HG03342 (cell line): Measurements from ENCODE around the gene PTBP1.
A peak's percentile ranks its signal among the peaks of the same experiment; 100 is the strongest.

Source experiments
- ATAC-seq: cut with Tn5 transposase; IDR thresholded peaks from one replicate; pipeline ENCODE4 v1.9.1; 2021; ENCODE audit warnings: mild to moderate bottlenecking, moderate library complexity; ENCODE audit not compliant: unreplicated experiment

The PTBP1 gene

GRCh38 chr19:796692-797527 is at the start of gene PTBP1:
Gene PTBP1 (plus strand): TSS chr19:797452. CDS start chr19:797498, 46 bp downstream.
- peak; percentile 77 for ATAC-seq

GRCh38 chr19:748274-748598 is 49.0 kb upstream of the PTBP1 start:
- ATAC-seq = no peak

- no peak for ATAC-seq
These were observed 47.4 kb upstream of the PTBP1 start for GRCh38 chr19:749811-750210.

- no peak for ATAC-seq
These were observed 46.4 kb upstream of the PTBP1 start, which contains the start of gene MISP for GRCh38 chr19:750640-751423. Gene MISP (plus strand): TSS chr19:751112. CDS start chr19:756947, 5,835 bp downstream.

GRCh38 chr19:751501-752341 is 45.5 kb upstream of the PTBP1 start:
- no peak for ATAC-seq

GRCh38 chr19:752652-753517 is 44.4 kb upstream of the PTBP1 start:
- ATAC-seq = no peak

DNA sequence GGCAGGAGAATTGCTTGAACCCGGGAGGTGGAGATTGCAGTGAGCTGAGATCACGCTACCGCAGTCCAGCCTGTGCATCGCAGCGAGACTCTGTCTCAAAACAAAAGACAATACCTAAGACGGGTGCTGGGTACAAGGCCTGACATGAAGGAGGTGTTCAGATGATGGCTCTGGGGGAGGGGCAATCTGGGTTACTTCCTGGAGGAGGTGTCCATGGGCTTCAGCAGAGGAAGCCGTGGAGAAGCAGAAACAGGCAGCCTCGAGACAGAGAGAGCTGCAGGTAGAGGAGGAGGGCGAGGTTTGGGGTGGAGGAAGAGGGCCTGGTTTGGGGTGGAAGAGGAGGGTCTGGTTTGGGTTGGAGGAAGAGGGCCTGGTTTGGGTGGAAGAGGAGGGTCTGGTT is 42.7 kb upstream of the PTBP1 start:
- no peak for ATAC-seq

- ATAC-seq = no peak
These were observed 42.2 kb upstream of the PTBP1 start for GRCh38 chr19:755063-755462.

- no peak for ATAC-seq
These were observed 41.0 kb upstream of the PTBP1 start for GRCh38 chr19:756236-756635.

DNA sequence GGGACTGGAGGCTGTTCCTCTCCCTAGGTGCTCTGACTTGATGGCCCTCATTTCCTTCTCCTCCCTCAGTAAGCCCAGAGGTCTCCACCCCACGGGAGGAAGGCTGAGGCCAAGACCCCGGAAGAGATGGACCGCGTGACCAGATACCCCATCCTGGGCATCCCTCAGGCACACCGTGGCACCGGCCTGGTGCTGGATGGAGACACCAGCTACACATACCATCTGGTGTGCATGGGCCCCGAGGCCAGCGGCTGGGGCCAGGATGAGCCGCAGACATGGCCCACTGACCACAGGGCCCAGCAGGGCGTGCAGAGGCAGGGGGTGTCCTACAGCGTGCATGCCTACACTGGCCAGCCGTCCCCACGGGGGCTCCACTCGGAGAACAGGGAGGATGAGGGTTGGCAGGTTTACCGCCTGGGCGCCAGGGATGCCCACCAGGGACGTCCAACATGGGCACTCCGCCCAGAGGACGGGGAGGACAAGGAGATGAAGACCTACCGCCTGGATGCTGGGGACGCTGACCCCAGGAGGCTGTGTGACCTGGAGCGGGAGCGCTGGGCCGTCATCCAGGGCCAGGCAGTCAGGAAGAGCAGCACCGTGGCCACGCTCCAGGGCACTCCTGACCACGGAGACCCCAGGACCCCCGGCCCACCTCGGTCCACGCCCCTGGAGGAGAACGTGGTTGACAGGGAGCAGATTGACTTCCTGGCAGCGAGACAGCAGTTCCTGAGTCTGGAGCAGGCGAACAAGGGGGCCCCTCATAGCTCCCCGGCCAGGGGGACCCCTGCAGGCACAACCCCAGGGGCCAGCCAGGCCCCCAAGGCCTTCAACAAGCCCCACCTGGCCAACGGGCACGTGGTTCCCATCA is 40.2 kb upstream of the PTBP1 start:
- no peak for ATAC-seq

- ATAC-seq = no peak
These were observed 39.2 kb upstream of the PTBP1 start for GRCh38 chr19:757811-758668.

- ATAC-seq = no peak
These were observed 34.1 kb upstream of the PTBP1 start for GRCh38 chr19:763181-763580.

DNA sequence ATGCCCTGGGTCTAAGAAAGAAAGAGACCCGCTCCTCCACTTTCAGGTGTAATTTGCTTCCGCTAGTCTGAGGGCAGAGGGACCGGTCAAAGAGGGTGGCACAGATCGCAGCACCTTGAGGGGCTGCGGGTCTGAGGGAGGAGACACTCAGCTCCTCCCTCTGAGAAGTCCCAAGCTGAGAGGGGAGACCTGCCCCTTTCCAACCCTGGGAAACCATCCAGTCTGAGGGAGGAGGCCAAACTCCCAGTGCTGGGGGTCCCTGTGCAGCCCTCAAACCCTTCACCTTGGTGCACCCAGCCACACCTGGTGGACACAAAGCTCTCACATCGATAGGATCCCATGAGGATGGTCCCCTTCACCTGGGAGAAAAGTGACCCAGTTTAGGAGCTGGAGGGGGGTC is 33.4 kb upstream of the PTBP1 start:
- no peak for ATAC-seq

GRCh38 chr19:764301-764700 is 33.0 kb upstream of the PTBP1 start:
- no peak for ATAC-seq

DNA sequence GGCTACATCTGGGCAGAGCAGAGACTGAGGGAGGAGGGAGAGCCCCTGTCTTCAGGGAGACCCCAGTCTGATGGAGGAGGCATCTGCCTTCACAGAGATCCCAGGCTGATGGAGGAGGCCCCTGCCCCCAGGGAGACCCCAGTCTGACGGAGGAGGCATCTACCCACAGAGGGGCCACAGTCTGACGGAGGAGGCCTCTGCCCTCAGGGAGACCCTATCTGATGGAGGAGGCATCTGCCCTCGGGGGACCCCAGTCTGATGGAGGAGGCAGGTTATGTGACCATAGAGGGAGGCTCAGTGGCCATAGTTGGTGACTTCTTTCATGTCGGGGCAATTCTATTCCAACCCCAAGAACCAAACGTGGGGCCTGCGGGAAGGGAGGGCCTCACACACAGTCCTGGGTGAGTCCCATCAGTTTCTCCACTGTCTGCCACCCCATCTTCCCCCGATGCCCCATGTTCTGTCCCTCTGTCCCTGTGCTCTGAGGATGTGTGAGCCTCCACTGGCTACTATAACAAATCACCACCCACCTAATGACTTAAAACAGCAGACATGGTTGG is 32.0 kb upstream of the PTBP1 start:
- no peak for ATAC-seq

- no peak for ATAC-seq
These were observed 28.8 kb upstream of the PTBP1 start for GRCh38 chr19:768424-768823.

GRCh38 chr19:769616-770015 is 27.6 kb upstream of the PTBP1 start:
- no peak for ATAC-seq

- ATAC-seq = no peak
These were observed 25.9 kb upstream of the PTBP1 start for GRCh38 chr19:771332-771785.
